Measurements from ENCODE around the gene SHANK3.

SHANK3 gene

GRCh38 chr22:50714631-50715179 is 42.1 kb downstream of the SHANK3 start:
- no peak for DNase-seq

- DNase-seq = no peak
These were observed 42.6 kb downstream of the SHANK3 start for GRCh38 chr22:50715250-50715649.

DNA sequence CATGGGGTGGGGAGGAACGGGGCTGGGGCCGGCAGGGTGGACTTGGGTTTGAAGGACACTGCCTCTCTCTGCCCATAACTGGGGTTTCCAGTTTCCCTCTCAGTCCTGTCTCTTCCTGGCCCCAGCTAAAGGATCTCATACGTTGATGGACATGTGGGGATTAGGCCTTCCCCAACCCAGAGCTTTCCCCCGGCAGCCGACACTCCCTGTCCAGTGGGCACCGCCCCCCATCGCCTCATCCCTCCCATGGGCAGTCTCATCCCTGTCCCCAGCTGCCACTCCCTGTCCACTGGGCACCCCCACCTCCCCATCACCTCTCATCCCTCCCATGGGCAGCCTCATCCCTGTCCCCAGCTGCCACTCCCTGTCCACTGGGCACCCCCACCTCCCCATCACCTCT is 43.2 kb downstream of the SHANK3 start:
- no peak for DNase-seq

GRCh38 chr22:50716290-50717024 is 43.8 kb downstream of the SHANK3 start:
- no peak for DNase-seq

DNA sequence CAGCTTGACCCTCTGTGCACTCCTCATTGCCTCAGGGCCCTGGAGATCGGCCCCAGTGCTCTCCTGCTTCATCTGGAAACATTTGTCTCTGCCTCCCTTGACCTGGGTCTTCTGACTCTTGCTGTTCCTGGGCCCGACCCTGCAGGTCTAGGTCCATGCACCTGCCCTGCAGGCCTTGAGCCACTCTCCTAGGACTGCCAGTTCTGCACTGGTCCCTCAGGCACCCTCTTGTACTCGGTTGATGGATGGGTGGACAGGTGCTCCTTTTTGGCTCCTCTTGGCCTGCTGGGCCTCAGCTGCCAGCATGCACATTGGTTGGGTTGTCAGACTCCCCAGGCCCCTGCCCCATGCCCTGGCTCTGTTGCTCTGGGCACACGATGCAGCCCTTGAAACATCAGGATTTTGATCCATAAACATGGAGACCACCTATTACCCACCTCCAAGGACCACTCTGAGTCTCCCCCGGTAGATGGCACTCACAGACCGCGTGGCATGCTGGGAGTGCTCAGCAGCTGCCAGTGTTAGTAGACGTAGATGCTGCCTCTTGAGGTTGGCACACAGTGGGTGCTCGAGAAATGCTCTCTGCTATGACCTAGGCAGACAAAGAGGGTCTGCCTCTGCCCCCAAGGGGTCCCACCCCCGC is 45.2 kb downstream of the SHANK3 start:
- DNase-seq = no peak

DNA sequence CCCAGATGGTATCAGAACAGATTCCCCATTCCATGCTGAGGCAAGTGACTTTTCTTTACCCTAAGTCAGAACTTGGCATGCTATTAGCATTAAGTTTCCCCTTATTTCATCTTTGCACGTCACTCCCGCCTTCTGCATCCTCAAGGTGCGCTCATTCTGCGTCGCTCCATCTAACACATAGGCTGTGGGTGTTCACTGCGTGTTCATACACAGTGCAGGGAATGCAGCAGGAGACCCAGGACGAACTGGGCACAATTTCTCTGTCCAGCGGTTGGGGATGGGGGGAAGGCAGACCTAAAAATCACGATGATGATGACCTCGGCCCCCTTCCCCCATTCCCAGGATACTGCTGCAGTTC is 45.7 kb downstream of the SHANK3 start:
- DNase-seq = no peak

GRCh38 chr22:50719814-50720300 is 47.2 kb downstream of the SHANK3 start:
- DNase-seq = no peak

- no peak for DNase-seq
These were observed 48.0 kb downstream of the SHANK3 start for GRCh38 chr22:50720301-50721256.

DNA sequence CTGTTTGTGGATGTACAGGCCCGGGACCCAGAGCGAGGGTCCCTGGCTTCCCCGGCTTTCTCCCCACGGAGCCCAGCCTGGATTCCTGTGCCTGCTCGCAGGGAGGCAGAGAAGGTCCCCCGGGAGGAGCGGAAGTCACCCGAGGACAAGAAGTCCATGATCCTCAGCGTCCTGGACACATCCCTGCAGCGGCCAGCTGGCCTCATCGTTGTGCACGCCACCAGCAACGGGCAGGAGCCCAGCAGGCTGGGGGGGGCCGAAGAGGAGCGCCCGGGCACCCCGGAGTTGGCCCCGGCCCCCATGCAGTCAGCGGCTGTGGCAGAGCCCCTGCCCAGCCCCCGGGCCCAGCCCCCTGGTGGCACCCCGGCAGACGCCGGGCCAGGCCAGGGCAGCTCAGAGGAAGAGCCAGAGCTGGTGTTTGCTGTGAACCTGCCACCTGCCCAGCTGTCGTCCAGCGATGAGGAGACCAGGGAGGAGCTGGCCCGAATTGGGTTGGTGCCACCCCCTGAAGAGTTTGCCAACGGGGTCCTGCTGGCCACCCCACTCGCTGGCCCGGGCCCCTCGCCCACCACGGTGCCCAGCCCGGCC is 48.7 kb downstream of the SHANK3 start:
- DNase-seq = no peak

DNA sequence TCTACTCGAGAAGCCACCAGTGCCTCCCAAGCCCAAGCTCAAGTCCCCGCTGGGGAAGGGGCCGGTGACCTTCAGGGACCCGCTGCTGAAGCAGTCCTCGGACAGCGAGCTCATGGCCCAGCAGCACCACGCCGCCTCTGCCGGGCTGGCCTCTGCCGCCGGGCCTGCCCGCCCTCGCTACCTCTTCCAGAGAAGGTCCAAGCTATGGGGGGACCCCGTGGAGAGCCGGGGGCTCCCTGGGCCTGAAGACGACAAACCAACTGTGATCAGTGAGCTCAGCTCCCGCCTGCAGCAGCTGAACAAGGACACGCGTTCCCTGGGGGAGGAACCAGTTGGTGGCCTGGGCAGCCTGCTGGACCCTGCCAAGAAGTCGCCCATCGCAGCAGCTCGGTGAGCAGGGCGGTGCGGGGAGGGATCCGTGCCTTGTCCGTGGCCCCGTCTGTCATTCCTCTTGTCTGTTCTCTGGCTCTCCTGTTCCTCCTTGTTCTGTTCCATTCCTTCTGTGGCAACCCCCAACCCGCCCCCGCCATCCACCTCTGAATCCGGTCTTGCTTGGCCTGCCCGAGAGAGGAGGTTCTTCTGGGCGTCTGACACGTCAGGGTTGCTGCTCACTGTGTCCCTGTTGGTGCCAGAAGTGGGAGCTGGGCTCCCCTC is 49.6 kb downstream of the SHANK3 start:
- no peak for DNase-seq
